ENCODE results near the gene PRKACG.
"Not testable (repeated sequence)": the region's sequence is repeated elsewhere in the genome, so short reads cannot be mapped to it uniquely, and the experiment has no call there.

The PRKACG gene

DNA sequence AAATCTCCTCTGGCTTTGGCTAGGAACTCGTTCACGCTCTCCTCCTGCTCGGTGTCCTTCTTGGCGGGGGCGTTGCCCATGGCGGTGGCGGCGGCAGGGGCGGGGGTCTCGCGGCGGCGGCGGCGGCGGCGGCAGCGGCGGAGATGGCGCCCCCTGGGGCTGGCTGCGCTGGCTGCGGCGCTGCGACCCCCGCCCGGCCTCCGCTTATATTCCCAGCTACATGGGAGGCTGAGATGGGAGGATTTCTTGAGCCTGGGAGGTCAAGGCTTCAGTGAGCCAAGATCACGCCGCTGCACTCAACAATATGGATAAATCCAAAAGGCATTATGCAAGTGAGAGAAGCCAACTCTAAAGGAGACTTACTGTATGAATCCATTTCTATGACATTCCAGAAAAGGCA is at the start of gene PRKACG:
PRKACG (minus strand) TSS at position 101 of the 400 bp plus-strand sequence; CDS start at position 80, 21 bp downstream.
- no peak for DNase-seq

DNA sequence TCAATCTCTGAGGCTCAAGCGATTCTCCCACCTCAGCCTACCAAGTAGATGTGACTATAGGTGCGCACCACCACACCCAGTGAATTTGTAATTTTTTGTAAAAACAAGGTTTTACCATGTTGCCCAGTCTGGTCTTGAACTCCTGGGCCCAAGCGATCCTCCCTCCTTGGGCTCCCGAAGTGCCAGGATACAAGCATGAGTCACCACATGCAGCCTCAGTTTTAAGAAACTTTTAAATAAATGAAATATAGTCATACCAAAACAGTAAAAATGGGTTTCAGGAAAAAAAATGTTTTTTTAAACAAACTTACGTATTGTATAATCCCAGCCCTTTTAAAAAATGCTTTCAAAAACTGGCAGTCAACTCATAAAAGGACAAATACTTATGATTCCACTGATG is 48.3 kb upstream of the PRKACG start:
- no peak for DNase-seq

DNA sequence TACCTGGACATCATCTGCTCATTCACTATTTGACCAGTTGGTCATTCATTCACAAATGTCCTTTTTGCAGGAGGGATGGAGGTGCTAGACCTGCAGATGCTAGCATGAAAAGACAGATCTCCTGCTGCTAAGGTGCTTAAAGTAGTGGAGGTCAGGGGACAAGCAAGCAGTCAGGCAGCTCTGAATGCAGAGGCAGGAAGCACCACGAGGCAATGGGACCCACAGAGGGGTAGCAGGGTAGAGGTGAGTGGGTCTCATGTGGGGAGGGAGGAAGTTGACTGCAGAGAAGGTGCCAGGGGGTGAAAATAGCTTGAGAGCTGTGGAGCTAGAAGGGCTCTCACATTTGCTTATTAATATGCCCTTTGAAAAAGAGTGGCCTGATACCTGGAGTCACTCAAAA is 46.9 kb upstream of the PRKACG start:
- DNase-seq: peak; percentile 32

DNA sequence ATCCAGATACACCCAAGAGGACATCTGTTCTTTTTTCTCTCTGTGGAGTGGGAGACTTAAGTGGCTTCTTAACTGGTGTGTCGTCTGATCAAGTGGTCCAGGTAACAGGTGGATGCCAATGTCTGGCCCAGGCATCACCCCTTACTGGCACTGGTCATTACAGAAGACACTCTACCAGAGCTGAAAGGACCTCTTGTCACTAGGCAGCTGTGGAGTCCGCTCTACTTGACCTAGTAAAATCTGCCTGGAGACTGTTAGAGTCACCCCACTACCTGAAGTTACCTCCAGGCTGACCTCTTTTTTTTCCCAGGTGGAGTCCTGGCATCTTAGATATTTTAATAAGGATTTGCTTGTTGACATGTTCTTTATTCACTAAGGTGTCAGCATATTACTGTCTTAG is 44.2 kb upstream of the PRKACG start:
- peak; percentile 22 for DNase-seq

DNA sequence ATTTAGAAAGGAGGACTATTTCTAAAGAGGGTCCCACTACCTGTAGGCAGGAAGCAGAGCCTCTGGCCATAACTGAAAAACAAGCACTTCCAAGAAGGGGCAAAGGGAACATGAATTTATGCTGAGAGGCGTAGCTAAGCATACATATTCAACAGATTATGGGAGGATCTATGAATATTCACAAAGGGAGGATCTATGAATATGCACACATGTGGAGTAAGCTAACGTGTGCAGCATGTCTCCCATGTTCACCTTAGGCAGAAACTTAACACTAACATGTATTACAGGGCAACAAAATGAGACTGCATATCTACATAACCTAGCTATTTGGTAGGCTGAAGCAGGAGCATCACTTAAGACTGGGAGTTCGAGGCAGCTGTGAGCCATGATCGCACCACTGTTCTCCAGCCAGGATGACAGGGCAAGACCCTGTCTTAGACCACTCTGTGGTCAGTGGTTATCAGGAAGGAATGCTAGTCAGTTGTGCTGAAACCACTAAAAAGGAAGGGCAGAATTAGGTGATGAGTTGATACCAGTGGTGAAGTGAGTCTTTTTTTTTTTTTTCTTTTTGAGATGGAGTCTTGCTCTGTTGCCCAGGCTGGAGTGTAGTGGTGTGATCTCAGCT is 42.4 kb upstream of the PRKACG start:
- DNase-seq: no peak

DNA sequence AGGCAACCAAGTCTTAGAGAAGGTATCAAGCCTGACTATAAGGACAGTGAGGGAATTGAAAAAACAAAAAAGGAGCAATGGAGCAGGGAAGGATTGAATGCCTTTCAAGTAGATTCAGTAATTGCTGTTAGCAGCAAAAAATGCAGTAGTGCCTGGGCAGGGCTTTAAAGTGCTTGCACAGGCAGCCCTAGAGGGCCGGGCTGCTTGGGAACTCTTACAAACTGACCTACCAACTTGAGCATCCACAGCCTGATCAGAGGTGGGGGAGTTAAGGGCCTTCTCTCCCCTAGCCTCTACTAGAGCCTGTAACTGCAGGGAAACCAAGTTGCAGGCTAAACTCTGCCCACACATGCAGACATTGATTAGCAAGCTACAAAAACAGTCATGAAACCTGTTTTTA is 41.1 kb upstream of the PRKACG start:
- no peak for DNase-seq

DNA sequence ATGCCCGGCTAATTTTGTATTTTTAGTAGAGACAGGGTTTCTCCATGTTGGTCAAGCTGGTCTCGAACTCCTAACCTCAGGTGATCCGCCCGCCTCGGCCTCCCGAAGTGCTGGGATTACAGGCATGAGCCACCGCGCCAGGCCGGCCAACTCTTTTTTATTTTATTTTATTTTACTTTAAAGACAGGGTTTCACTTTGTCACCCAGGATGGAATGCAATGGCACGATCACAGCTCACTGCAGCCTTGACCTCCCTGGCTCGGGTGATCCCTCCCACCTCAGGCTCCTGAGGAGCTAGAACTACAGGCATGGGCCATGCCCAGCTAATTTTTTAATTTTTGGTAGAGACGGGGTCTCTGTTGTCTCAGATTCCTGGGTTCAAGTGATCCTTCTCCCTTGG is 37.0 kb upstream of the PRKACG start:
- DNase-seq: not testable (repeated sequence)

DNA sequence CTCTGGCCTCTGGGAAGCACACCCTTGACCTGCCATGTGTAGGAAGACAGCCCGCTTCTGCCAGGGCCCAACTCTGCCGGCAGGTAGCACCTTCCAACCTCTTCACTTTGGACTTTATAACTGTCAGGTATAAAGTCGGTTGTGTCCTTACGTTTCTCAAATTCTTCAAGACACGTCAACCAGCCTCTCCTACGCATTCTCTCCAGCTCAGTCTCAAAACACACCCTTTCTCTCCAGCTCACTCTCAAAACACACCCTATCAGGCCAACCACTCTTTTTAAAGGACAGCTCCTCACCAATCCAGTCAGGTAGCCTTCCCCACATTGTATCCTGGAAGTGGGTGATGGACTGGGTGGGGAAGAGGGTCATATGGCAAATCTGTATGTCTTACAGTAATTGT is 35.2 kb upstream of the PRKACG start:
- DNase-seq: no peak

DNA sequence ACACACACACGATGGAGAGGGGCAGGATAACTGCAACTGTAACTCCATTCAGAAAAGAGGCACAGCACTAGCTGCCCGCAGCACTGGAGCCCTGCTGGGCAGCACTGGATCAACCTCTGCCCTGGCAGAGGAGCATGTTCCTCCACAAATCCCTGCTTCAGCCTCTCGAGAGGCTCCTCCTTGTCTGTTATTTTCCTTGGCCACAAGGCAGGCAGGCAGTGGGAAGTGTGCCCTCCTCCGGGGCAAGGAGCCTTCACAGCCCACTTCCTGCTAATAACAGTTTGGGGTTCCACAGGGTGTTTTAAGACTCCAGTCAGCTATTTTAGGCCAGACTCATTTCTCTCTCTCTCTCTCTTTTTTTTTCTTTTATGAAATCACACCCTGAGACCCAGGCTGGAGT is 33.5 kb upstream of the PRKACG start:
- no peak for DNase-seq

DNA sequence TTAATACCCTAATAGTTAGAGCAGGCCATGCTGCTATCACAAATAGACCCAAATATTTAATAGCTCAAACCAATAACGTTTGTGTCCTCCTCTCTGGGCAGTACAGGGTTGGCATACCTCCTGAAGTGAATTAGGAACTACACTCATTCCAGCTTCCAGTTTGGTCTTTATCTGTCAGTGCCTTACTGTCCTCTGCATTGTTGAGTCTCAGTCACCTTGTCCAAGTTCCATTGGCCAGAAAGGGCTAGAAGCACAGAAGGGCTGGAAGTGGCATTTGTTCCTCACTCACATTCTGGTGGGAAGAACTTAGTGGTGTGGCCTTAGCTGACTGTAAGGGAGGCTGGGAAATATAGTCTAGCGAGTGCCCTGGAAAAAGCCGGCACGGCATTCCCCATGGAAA is 32.8 kb upstream of the PRKACG start:
- no peak for DNase-seq

DNA sequence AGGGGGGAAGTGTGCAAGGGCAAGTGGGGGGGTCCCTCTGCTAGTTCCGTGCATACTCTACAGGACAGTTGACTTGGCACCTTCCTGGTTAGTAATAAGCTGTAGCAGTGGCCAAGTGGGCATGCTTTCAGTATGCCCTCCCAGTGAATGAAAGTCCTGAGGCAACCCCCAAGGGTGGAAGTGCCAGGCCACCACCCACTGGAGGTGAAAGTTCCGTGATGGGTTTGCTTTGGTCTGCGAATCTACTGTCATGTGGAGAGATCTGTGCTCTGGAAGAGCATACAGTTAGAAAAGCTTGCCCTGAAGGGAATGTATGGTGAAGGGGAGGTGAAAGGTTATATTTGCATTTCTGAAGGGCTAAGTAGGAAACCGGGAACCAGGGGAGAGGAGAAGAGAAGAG is 31.9 kb upstream of the PRKACG start:
- peak; percentile 38 for DNase-seq

DNA sequence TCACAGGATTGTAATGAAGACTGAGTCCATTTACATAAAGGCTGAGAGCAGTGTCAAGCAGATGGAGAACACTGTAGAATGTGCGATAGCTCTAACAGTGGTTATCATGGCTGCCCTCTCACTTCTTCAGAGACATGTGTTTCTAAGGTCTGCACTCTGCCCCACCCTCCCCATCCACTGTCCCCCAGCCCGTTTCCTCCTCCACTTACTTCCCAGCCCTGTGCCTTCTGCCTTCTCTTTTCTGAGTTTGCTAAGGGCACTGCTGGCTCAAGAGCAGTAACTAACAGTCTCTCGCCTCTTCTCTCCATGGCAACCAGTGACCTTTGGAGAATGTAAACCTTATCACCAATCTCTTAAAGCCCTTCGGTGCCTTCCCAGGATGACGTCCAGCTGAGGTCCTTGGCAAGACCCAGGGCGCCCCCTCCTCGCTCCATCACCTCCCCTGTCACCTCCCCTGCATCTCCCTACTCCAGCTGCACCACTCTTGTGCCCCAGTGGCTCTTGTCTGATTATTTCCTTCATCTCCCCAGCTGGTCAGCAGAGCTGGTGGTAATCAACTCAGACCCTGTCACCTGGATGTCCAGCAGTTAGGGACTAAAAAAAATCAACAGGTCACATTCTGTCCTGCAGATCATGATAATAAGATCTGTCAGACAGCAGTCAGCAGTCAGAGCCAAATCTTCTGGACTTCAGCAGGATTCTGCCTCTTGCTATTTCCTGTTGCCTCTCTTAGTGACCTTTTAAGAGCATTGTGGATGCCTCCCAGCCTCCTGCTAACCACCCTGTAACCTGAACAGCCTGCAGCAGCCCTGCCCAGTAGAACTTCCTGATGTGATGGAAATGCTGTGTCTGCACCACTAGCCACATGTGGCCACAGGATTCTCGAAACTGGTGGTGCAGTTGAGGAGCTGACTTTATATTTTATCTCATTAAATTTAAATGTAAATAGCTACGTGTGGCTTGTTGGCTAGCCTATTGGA is 30.6 kb upstream of the PRKACG start:
- peak; percentile 82 for DNase-seq

DNA sequence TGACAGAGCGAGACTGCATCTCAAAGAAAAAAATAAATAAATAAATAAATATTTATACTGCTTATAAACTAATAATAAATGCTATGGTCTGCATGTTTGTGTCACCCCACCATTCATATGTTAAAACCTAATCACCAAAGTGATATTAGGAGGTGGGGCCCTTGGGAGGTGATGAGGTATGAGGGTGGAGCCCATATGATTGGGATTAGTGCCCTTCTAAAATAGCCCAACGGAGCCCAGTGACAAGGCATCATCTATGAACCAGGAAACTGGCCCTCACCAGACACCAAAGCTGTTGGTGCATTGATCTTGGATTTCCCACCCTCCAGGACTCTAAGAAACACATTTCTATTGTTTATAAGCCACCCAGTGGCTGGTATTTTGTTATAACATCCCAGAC is 26.7 kb upstream of the PRKACG start:
- no peak for DNase-seq

DNA sequence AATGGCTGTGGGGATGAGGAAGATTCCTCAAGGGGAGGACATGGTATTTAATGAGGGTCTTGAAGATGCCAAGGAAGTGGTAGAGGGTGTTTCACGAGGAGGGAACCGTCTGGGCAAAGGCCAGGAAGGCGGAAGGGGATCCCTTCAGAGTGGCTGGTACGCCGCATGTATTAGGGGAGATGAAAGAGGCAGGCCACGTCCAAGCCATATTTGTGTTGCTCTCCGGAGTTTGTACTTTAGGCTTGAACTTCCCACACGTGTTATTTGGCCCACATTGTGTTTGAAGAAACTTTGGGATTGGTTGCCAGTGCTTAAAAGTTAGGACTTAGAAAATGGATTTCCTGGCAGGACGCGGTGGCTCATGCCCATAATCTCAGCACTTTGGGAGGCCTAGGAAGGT is 22.9 kb upstream of the PRKACG start:
- DNase-seq: peak; percentile 46

DNA sequence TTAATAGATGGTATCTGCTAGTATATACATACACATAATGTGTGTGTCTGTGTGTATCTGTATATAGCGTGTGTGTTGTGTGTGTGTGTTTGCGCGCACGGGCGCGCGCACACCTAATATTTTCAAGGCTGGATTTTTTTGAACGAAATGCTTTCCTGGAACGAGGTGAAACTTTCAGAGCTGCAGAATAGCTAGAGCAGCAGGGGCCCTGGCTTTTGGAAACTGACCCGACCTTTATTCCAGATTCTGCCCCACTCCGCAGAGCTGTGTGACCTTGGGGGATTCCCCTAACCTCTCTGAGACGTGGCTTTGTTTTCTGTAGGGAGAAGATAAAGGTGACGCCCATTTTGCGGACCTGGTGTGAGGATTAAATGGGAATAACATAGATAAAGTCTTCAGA is 22.4 kb upstream of the PRKACG start:
- DNase-seq: no peak

DNA sequence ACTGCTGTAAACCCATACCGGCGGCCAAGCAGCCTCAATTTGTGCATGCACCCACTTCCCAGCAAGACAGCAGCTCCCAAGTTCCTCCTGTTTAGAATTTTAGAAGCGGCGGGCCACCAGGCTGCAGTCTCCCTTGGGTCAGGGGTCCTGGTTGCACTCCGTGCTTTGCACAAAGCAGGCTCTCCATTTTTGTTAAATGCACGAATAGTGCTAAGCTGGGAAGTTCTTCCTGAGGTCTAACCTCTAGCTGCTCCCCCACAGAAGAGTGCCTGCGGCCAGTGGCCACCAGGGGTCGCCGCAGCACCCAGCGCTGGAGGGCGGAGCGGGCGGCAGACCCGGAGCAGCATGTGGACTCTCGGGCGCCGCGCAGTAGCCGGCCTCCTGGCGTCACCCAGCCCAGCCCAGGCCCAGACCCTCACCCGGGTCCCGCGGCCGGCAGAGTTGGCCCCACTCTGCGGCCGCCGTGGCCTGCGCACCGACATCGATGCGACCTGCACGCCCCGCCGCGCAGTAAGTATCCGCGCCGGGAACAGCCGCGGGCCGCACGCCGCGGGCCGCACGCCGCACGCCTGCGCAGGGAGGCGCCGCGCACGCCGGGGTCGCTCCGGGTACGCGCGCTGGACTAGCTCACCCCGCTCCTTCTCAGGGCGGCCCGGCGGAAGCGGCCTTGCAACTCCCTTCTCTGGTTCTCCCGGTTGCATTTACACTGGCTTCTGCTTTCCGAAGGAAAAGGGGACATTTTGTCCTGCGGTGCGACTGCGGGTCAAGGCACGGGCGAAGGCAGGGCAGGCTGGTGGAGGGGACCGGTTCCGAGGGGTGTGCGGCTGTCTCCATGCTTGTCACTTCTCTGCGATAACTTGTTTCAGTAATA is 21.8 kb upstream of the PRKACG start, which contains the start of gene FXN:
FXN (plus strand) TSS at position 315 of the 871 bp plus-strand sequence; CDS start at position 346, 31 bp downstream.
- peak; percentile 91 for DNase-seq

DNA sequence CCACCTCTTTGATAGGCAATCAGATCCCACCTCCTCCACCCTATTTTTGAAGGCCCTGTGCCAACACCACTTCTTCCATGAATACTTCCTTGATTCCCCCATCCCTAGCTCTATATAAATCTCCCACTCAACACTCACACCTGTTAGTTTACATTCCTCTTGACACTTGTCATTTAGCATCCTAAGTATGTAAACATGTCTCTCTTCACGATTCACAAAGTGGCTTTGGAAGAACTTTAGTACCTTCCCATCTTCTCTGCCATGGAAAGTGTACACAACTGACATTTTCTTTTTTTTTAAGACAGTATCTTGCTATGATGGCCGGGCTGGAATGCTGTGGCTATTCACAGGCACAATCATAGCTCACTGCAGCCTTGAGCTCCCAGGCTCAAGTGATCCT is 20.2 kb upstream of the PRKACG start:
- no peak for DNase-seq

DNA sequence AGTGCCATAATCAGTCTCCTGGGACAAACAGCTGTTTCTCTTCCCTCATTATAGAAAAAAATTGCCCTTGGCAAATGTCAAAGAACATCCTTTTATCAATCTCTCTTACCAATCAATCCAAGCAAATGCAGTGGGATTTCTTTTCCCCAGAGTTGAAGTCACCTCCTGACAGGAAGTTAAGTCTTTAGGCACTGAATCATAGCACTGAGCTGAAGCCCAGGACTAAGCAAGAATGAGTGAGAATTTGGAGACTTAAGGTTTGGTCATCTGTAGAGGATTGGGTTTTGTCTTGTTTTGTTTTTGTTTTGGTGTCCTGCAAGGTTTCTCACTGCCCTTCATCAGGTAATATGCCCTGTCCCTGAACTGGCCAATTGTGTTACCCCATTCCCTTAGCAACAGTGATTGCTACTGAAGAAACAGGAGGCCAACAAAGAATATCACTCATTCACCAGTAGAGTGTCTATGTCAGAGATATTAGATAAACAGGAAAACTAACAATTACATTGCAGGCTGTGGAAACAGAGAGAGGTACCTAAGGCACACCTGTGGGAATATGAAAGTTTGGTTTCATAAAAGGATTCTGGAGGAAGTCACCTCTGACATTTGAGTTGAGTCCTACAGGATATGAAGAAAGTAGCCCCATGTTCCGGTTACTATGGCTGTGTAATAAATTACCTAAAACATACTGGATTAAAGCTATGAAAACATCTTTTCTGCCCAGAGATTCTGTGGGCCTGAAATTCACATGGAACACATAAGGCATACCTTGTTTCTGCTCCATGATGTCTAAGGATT is 17.1 kb upstream of the PRKACG start:
- peak; percentile 30 for DNase-seq

DNA sequence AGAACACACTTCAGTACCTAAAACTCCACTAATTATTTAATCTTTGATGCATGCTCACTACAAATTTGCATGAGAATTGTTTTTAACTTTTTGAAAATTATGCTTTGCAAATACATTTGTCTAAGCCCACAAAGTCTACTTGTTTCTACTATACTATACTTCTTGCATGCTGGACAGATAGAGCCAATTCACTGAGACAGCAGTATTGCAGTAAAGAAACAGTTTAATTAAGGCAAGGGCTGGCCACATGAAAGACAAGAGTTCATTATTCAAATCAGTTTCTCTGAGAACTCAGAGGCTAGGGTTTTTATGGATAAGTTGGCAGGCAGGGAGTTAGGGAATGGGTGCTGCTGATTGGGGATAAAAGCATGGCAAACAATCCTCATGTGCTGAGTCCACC is 15.6 kb upstream of the PRKACG start:
- DNase-seq: no peak

DNA sequence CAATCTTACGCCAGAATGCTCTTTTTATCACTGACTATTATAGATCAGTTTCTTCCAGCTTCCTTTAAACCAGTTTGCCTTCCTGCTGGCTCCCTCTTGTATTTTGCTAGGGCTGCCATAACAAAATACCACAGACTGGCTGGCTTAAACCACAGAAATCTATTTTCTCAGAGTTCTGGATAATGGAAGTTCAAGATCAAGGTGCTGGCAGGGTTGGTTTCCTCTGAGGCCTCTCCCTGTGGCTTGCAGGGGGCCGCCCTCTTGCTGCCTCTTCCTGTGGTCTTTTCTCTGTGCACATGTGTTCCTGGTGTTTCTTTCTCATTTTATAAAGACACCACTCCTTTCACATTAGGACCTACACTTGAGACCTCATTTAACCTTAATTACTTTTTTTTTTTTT is 14.8 kb upstream of the PRKACG start:
- peak; percentile 11 for DNase-seq

DNA sequence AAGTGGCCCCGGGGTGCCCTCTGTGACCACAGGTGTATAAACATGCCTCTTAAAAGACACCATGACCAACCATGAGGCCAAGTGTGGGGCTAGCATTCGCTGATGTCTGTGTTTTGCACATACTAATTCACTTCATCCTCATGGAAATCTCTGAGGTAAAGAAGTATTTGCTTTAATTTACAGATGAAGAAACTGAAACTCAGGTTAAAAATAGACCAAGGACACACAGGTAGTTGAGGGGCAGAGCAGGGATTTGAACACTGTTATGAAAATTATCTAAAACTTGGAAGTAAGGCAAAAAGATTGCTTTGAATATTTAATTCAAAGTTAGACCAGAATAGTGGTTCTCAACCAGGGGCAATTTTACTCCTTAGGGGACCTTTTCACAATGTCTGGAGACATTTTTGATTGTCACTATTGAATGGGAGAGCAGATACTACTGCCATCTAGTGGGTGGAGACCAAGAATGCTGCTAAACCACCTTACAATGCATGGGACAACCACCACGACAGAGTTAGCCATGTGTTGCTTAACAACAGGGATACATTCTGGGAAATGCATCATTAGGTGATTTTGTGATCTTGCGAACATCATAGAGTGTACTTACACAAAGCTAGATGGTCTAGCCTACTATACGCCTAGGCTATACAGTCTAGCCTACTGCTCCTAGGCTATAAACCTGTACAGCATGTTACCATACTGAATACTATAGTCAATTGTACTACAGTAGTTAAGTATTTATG is 13.6 kb upstream of the PRKACG start:
- DNase-seq: peak; percentile 58

DNA sequence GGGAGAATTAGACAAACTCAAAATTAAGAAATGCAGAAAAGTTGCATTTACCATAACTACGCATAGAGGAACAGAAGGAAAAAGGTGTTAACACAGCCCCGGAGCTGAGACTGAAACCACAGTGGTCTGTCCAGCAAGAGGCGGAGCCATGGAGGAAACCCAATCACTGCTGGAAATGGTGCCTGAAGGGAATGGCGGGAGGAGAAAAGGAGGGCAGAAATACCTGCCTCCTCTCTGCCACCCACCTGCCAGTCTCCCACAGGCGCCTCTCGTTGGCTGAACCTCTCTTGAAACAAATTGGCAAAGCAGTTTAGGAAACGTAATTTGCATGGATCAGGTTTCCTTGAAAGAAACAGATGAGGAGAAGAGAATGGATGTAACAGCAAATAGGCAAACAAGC is 9.7 kb upstream of the PRKACG start:
- no peak for DNase-seq
